ENCODE measurements around the gene DDX19B. TPM values are rescaled to one million over a fixed set of nuclear protein-coding genes. Genes with fewer than 3 reads are reported as not detected.
"Not testable (repeated sequence)": the region's sequence is repeated elsewhere in the genome, so short reads cannot be mapped to it uniquely, and the experiment has no call there.

DDX19B gene
- total and polyA plus RNA-seq, 2 experiments from 2014 or later = 31.8 to 33.0 TPM

GRCh38 chr16:70306880-70307279, 7.9 kb downstream of the DDX19B start:
- Histone ChIP-seq H3F3A (ENCODE audit: insufficient read depth) (0 out of 2 replicates have a peak, but pooled peaks cover 8% of the 10 kb centered on the region), H3K9ac (no peak overlapping the region), H3K4me2 (ENCODE audit: unreplicated experiment) (no peak overlapping the region), H4K20me1 (ENCODE audit: insufficient read depth) (no peaks in the 10 kb centered on the region), H3K4me1 (ENCODE audit: insufficient read depth) (no peaks in the 10 kb centered on the region), H3K36me3 (ENCODE audit: low read depth) (no peaks in the 10 kb centered on the region), H3K4me3 (no peak overlapping the region), H3K27ac (no peak overlapping the region), H2AFZ (no peak overlapping the region), H3K9me2 (ENCODE audit: insufficient read depth) (no peaks in the 10 kb centered on the region), H3K79me2 (ENCODE audit: insufficient read depth) (peaks cover 97% of the 10 kb centered on the region), H3K27me3 (replicated peaks; ENCODE audit: insufficient read depth) (no peaks in the 10 kb centered on the region), H3K9me3 (ENCODE audit: low read depth) (no peaks in the 10 kb centered on the region)
- no peak for DNase-seq
- in situ Hi-C loops (cut with MboI) = no loop called here
- WGBS, 2 experiments (ENCODE audit: low coverage in 1 of 2, low lambda C conversion rate in 2 of 2, missing lambda C conversion rate in 2 of 2) = 89 to 90% methylated on average over 2 of the region's 2 CpGs
- no peak for TF ChIP-seq EZH2phosphoT487 (IDR thresholded peaks at IDR 0.05; ENCODE audit: insufficient read depth, low read depth)
- TF ChIP-seq EZH2 (IDR thresholded peaks at IDR 0.05; ENCODE audit: insufficient read depth, poor library complexity, severe bottlenecking) = no peak

- H3K36me3 ChIP-seq (ENCODE audit: low read depth); H3F3A ChIP-seq (ENCODE audit: insufficient read depth); H4K20me1 ChIP-seq (ENCODE audit: insufficient read depth); H3K27me3 ChIP-seq (replicated peaks; ENCODE audit: insufficient read depth); H3K4me2 ChIP-seq (ENCODE audit: unreplicated experiment); DNase-seq; H3K9me2 ChIP-seq (ENCODE audit: insufficient read depth); in situ Hi-C loops (cut with MboI); H2AFZ ChIP-seq; H3K4me3 ChIP-seq; H3K27ac ChIP-seq; H3K4me1 ChIP-seq (ENCODE audit: insufficient read depth); H3K9me3 ChIP-seq (ENCODE audit: low read depth); H3K9ac ChIP-seq: not testable (repeated sequence)
- 96 to 98% methylated on average over 2 of the region's 2 CpGs for WGBS, 2 experiments (ENCODE audit: low coverage in 1 of 2, low lambda C conversion rate in 2 of 2, missing lambda C conversion rate in 2 of 2)
- peaks cover 97% of the 10 kb centered on the region for H3K79me2 ChIP-seq (ENCODE audit: insufficient read depth)
Observed at GRCh38 chr16:70307726-70308125, 8.7 kb downstream of the DDX19B start.

- H4K20me1 ChIP-seq (ENCODE audit: insufficient read depth) = no peaks in the 10 kb centered on the region
- WGBS, 2 experiments (ENCODE audit: low coverage in 1 of 2, low lambda C conversion rate in 2 of 2, missing lambda C conversion rate in 2 of 2) = 96 to 98% methylated on average over 5 of the region's 5 CpGs
- H3K4me2 ChIP-seq (ENCODE audit: unreplicated experiment) = no peak overlapping the region
- in situ Hi-C loops (cut with MboI) = no loop called here
- no peak overlapping the region for H3K9ac ChIP-seq
- H3K27me3 ChIP-seq (replicated peaks; ENCODE audit: insufficient read depth) = no peaks in the 10 kb centered on the region
- H3K4me3 ChIP-seq = no peak overlapping the region
- no peak overlapping the region for H3K27ac ChIP-seq
- H3K36me3 ChIP-seq (ENCODE audit: low read depth) = peaks cover 13% of the 10 kb centered on the region
- H3F3A ChIP-seq (ENCODE audit: insufficient read depth) = no peaks in the 10 kb centered on the region
- H3K9me3 ChIP-seq (ENCODE audit: low read depth) = no peaks in the 10 kb centered on the region
- H2AFZ ChIP-seq = no peak overlapping the region
- TF ChIP-seq EZH2phosphoT487 (IDR thresholded peaks at IDR 0.05; ENCODE audit: insufficient read depth, low read depth) (no peak), EZH2 (IDR thresholded peaks at IDR 0.05; ENCODE audit: insufficient read depth, poor library complexity, severe bottlenecking) (no peak)
- DNase-seq = no peak
- H3K4me1 ChIP-seq (ENCODE audit: insufficient read depth) = no peaks in the 10 kb centered on the region
- no peaks in the 10 kb centered on the region for H3K79me2 ChIP-seq (ENCODE audit: insufficient read depth)
- no peaks in the 10 kb centered on the region for H3K9me2 ChIP-seq (ENCODE audit: insufficient read depth)
Observed at GRCh38 chr16:70320121-70320520, 21.1 kb downstream of the DDX19B start.

GRCh38 chr16:70324998-70325747, 26.2 kb downstream of the DDX19B start:
- Histone ChIP-seq H3K4me1 (ENCODE audit: insufficient read depth) (no peaks in the 10 kb centered on the region), H3K4me2 (ENCODE audit: unreplicated experiment) (no peak overlapping the region), H3K4me3 (no peak overlapping the region), H3F3A (ENCODE audit: insufficient read depth) (no peaks in the 10 kb centered on the region), H3K79me2 (ENCODE audit: insufficient read depth) (no peaks in the 10 kb centered on the region), H4K20me1 (ENCODE audit: insufficient read depth) (no peaks in the 10 kb centered on the region), H3K36me3 (ENCODE audit: low read depth) (peaks cover 21% of the 10 kb centered on the region), H3K27me3 (replicated peaks; ENCODE audit: insufficient read depth) (no peaks in the 10 kb centered on the region), H3K9ac (no peak overlapping the region), H3K9me2 (ENCODE audit: insufficient read depth) (no peaks in the 10 kb centered on the region), H3K27ac (no peak overlapping the region), H2AFZ (no peak overlapping the region), H3K9me3 (ENCODE audit: low read depth) (no peaks in the 10 kb centered on the region)
- no peak for DNase-seq
- in situ Hi-C loops (cut with MboI) = no loop called here
- TF ChIP-seq EZH2 (IDR thresholded peaks at IDR 0.05; ENCODE audit: insufficient read depth, poor library complexity, severe bottlenecking) (no peak), EZH2phosphoT487 (IDR thresholded peaks at IDR 0.05; ENCODE audit: insufficient read depth, low read depth) (no peak)
- 94 to 97% methylated on average over 7 of the region's 7 CpGs for WGBS, 2 experiments (ENCODE audit: low coverage in 1 of 2, low lambda C conversion rate in 2 of 2, missing lambda C conversion rate in 2 of 2)
